HepG2 (cell line): ENCODE data around the gene ARHGEF10L. TPM values are rescaled to one million over a fixed set of nuclear protein-coding genes. Genes with fewer than 3 reads are reported as not detected.

Experiments used
- ATAC-seq: fragments of 200-7000 bp; cut with Tn5 transposase; 3 replicates; pipeline ENCODE4 v1.9.1; 2020; ENCODE audit warnings: mild to moderate bottlenecking, moderate library complexity
- BruUV-seq: library from RNA; stranded (reverse); fragments of 400-500 nt; replicated peaks from 2 replicates; lab custom pipeline; 2021; lab: Mats Ljungman, UMichigan
- CTCF ChIA-PET: fragments of 300-600 bp; formaldehyde crosslinking; extraction: SDS; loops from one replicate; lab custom pipeline; 2021; ENCODE audit warnings: low total read pairs, inconsistent platforms, low intra/inter-chr PET ratio; lab: Yijun Ruan, JAX
- POLR2A ChIA-PET: fragments of 350-600 bp; sonication (Branson Sonifier 250); formaldehyde crosslinking; loops from one replicate; lab custom pipeline; 2020; ENCODE audit warnings: antibody characterized with exemption, inconsistent platforms; lab: Yijun Ruan, JAX
- DNase-seq: peaks from one replicate; pipeline ENCODE4 v3.0.0-alpha.2; 2015; ENCODE audit warnings: low spot score
- FAIRE-seq: peaks from 3 replicates; lab custom pipeline; 2011; peaks lifted over from hg19 to GRCh38; lab: Jason Lieb, UNC
- H2AFZ ChIP-seq: one replicate; pipeline ENCODE4 v1.6.1; 2011; ENCODE audit warnings: low read length, inconsistent platforms
- H3K27ac ChIP-seq: fragments of 300-600 bp; 3 replicates; pipeline ENCODE4 v1.8.0; 2011; ENCODE audit warnings: mixed run types, mild to moderate bottlenecking, mixed read lengths, low read length, inconsistent platforms; ENCODE audit not compliant: insufficient read depth; ENCODE audit errors: extremely low read length
- H3K27me3 ChIP-seq, 2 experiments: fragments of 200-600 bp in 1 of 2; 2 replicates in 1 of 2; 3 replicates in 1 of 2; pipeline versions ENCODE4 v1.6.0 to v1.8.0; 2011; ENCODE audit warnings: low read length in 2 of 2, mild to moderate bottlenecking in 2 of 2, moderate library complexity in 2 of 2, inconsistent platforms in 1 of 2; ENCODE audit not compliant: insufficient read depth in 2 of 2, control insufficient read depth in 1 of 2
- H3K36me3 ChIP-seq, 2 experiments: fragments of 200-600 bp in 1 of 2; replicated peaks in 1 of 2; 2 replicates in 1 of 2; 3 replicates in 1 of 2; pipeline versions ENCODE4 v1.5.1 to v1.8.0; 2011; ENCODE audit warnings: low read length in 2 of 2, inconsistent platforms in 1 of 2; ENCODE audit not compliant: insufficient read depth in 2 of 2, control insufficient read depth in 1 of 2
- H3K4me1 ChIP-seq: 2 replicates; pipeline ENCODE4 v1.5.1; 2012; ENCODE audit warnings: low read length, inconsistent platforms; ENCODE audit not compliant: insufficient read depth
- H3K4me2 ChIP-seq: 2 replicates; pipeline ENCODE4 v1.6.0; 2011; ENCODE audit warnings: low read depth, low read length, inconsistent platforms
- H3K4me3 ChIP-seq, 3 experiments: fragments of 200-600 bp in 1 of 3; sonication (generic), shearing (Covaris generic) in 1 of 3; replicated peaks in 1 of 3; 2 replicates each; pipeline ENCODE4 v1.5.1; 2011 to 2016; ENCODE audit warnings: low read length in 3 of 3, inconsistent platforms in 2 of 3, low read depth in 2 of 3, mild to moderate bottlenecking in 2 of 3, control low read depth in 1 of 3, mixed read lengths in 1 of 3; ENCODE audit not compliant: insufficient read depth in 1 of 3
- H3K79me2 ChIP-seq: one replicate; pipeline ENCODE4 v1.6.1; 2011; ENCODE audit warnings: low read length, inconsistent platforms; ENCODE audit not compliant: insufficient read depth
- H3K9ac ChIP-seq: 2 replicates; pipeline ENCODE4 v1.6.0; 2011; ENCODE audit warnings: mild to moderate bottlenecking, low read depth, low read length, inconsistent platforms; ENCODE audit not compliant: insufficient read depth
- H3K9me3 ChIP-seq: 2 replicates; pipeline ENCODE4 v1.5.1; 2012; ENCODE audit warnings: mild to moderate bottlenecking, low read length
- H4K20me1 ChIP-seq: 2 replicates; pipeline ENCODE4 v1.6.0; 2011; ENCODE audit warnings: inconsistent platforms, mild to moderate bottlenecking, low read length, moderate library complexity; ENCODE audit not compliant: insufficient read depth
- ATF2 ChIP-seq: sonication (generic); formaldehyde crosslinking; IDR thresholded peaks from 2 replicates; pipeline ENCODE4 v1.4.0; 2020; ENCODE audit warnings: missing genetic modification reagents
- FOXO4 ChIP-seq: sonication (generic); formaldehyde crosslinking; conservative IDR thresholded peaks from 2 replicates; pipeline ENCODE4 v1.8.1; 2023; ENCODE audit warnings: missing genetic modification reagents
- HNF4G ChIP-seq, 2 experiments: sonication (generic) in 1 of 2; formaldehyde crosslinking in 1 of 2; IDR thresholded peaks; 2 replicates each; pipeline versions ENCODE4 v1.4.0 to v1.6.1; 2011 to 2020; ENCODE audit warnings: borderline replicate concordance in 2 of 2, low read depth in 2 of 2, mild to moderate bottlenecking in 2 of 2, low read length in 1 of 2, missing genetic modification reagents in 1 of 2, moderate library complexity in 1 of 2
- HOXA7 ChIP-seq: sonication (generic); formaldehyde crosslinking; IDR thresholded peaks from 2 replicates; pipeline ENCODE4 v1.8.1; 2022; ENCODE audit warnings: mild to moderate bottlenecking, missing genetic modification reagents, moderate library complexity
- POLR2G ChIP-seq: fragments of 200-400 bp; formaldehyde crosslinking; IDR thresholded peaks from 2 replicates; pipeline ENCODE4 v1.6.1; 2018; ENCODE audit warnings: mild to moderate bottlenecking, low read depth, low read length, moderate library complexity
- RBAK ChIP-seq: sonication (generic); formaldehyde crosslinking; IDR thresholded peaks from 2 replicates; pipeline ENCODE4 v1.5.1; 2020; ENCODE audit warnings: mild to moderate bottlenecking, missing genetic modification reagents
- RFX1 ChIP-seq: fragments of 450-650 bp; IDR thresholded peaks from 2 replicates; pipeline ENCODE4 v1.6.1; 2017
- USF2 ChIP-seq, 2 experiments: sonication (generic) in 1 of 2; formaldehyde crosslinking in 1 of 2; IDR thresholded peaks; 2 replicates each; pipeline versions ENCODE4 v1.5.1 to v1.6.1; 2011 to 2020; ENCODE audit warnings: borderline replicate concordance in 1 of 2, low read depth in 1 of 2, low read length in 1 of 2, mild to moderate bottlenecking in 1 of 2, missing genetic modification reagents in 1 of 2, moderate library complexity in 1 of 2
- ZBTB33 ChIP-seq: sonication (generic); formaldehyde crosslinking; IDR thresholded peaks from 2 replicates; pipeline ENCODE4 v1.4.0; 2020; ENCODE audit warnings: missing genetic modification reagents
- ZNF24 ChIP-seq: fragments of 450-650 bp; IDR thresholded peaks from 2 replicates; pipeline ENCODE4 v1.6.1; 2017; ENCODE audit warnings: antibody characterized with exemption, mild to moderate bottlenecking
- ZNF782 ChIP-seq: sonication (generic); formaldehyde crosslinking; IDR thresholded peaks from 2 replicates; pipeline ENCODE4 v1.4.0; 2020; ENCODE audit warnings: missing genetic modification reagents, mild to moderate bottlenecking, borderline replicate concordance
- ZNF784 ChIP-seq: sonication (generic); formaldehyde crosslinking; IDR thresholded peaks from 2 replicates; pipeline ENCODE4 v1.5.1; 2020; ENCODE audit warnings: missing genetic modification reagents, mild to moderate bottlenecking, borderline replicate concordance
- whole genome bisulfite sequencing: methylation state at CpG from one replicate; pipeline ENCODE4 v1.1.6; 2017; ENCODE audit warnings: low lambda C conversion rate; 5-methylcytosine and 5-hydroxymethylcytosine counted together
- in situ Hi-C: cut with HindIII; loops from 2 replicates; pipeline ENCODE4 v1.10.0; 2017; ENCODE audit warnings: low pct_unique_long_range_greater_than_20kb; ENCODE audit not compliant: extremely low pct_ligation_motif_present
- intact Hi-C: fragments of 100-400 bp; cut with micrococcal nuclease; formaldehyde crosslinking; loops from one replicate; pipeline ENCODE4 v1.10.0; 2022; ENCODE audit not compliant: unreplicated experiment
- polyA plus RNA-seq, 8 experiments: library from polyadenylated mRNA; depleted of rRNA in 3 of 8; stranded (reverse) in 7 of 8; unstranded in 1 of 8; fragments of >200 nt; fragmentation: Illumina TruSeq in 4 of 8; extraction: Trizol in 4 of 8; gene quantifications; 2 replicates each; pipeline versions ENCODE4 v1.2.1 to v1.2.3, GENCODE V29; 2011 to 2016; ENCODE audit warnings: low read depth in 4 of 8, missing spikeins in 1 of 8, mixed read lengths in 1 of 8; ENCODE audit not compliant: insufficient read depth in 1 of 8
- total RNA-seq, 5 experiments: library from RNA; depleted of rRNA; stranded (reverse); fragments of >200 nt; fragmentation: Illumina TruSeq; extraction: Trizol; gene quantifications; 2 replicates each; pipeline ENCODE4 v1.2.3, GENCODE V29; 2016; ENCODE audit warnings: low read depth in 1 of 5

ARHGEF10L gene
- total and polyA plus RNA-seq, 2 of the 13 experiments (the other 11 are each of a cell fraction or from before 2014, with no cell fraction given), result 46.5 to 78.3 TPM

- TF ChIP-seq ZBTB33, result no peak
- TF ChIP-seq FOXO4 (CRISPR knock-in tag), result no peak
- TF ChIP-seq ZNF24, result no peak
- no peak for TF ChIP-seq ZNF782 (CRISPR knock-in tag)
Observed at GRCh38 chr1:17692645-17693044, 153.1 kb downstream of the ARHGEF10L start (continued).

- CTCF ChIA-PET, result no interaction called here
- H3K4me3 ChIP-seq, result no peak overlapping the region
- ATAC-seq (peak; percentile 13; the same call in 2 of the 3 replicates), FAIRE-seq (no peak), DNase-seq (no peak)
- no peaks in the 10 kb centered on the region for H3K79me2 ChIP-seq
- H3K27me3 ChIP-seq, result peaks cover 5 to 18% of the 10 kb centered on the region in 2 experiments; a peak in 3 of 5 replicates
- H4K20me1 ChIP-seq, result 0 out of 2 replicates have a peak, but pooled peaks cover 6% of the 10 kb centered on the region
- H3K9me3 ChIP-seq, result no peaks in the 10 kb centered on the region
- no peak overlapping the region for H2AFZ ChIP-seq
- H3K9ac ChIP-seq, result no peak overlapping the region
- intact Hi-C loops, result no loop called here
- H3K27ac ChIP-seq, result no peak overlapping the region
- 0 out of 2 replicates have a peak, but pooled peaks cover 14% of the 10 kb centered on the region for H3K4me1 ChIP-seq
- no TSS peak for BruUV-seq
- POLR2A ChIA-PET, result no interaction called here
- H3K36me3 ChIP-seq, result peaks cover 28 to 52% of the 10 kb centered on the region in 2 experiments
- no peak overlapping the region for H3K4me2 ChIP-seq
- WGBS, result 85% methylated on average over 20 of the region's 42 CpGs
- in situ Hi-C loops, result no loop called here
- no peak for TF ChIP-seq USF2 (IDR thresholded peaks at IDR 0.05; ENCODE audit: low read depth, low read length)
- no peak for TF ChIP-seq USF2 (CRISPR knock-in tag; IDR thresholded peaks at IDR 0.05; ENCODE audit: borderline replicate concordance)
- no peak for TF ChIP-seq ZNF784 (CRISPR knock-in tag)
- 0 out of 2 replicates have a peak, but pooled peaks have one; percentile 37 for TF ChIP-seq POLR2G
- TF ChIP-seq RFX1, result no peak
- TF ChIP-seq RBAK, result no peak
- no peak for TF ChIP-seq ATF2 (CRISPR knock-in tag)
- no peak for TF ChIP-seq HOXA7 (CRISPR knock-in tag)
- no peak for TF ChIP-seq HNF4G (IDR thresholded peaks at IDR 0.05; ENCODE audit: borderline replicate concordance, low read depth, low read length)
- TF ChIP-seq HNF4G (CRISPR knock-in tag; IDR thresholded peaks at IDR 0.05; ENCODE audit: borderline replicate concordance, low read depth), result no peak
Observed at GRCh38 chr1:17696417-17697301, 157.2 kb downstream of the ARHGEF10L start.
